NCI-H446 (cell line): ENCODE results near the gene CD2AP.
"Not testable (repeated sequence)": the region's sequence is repeated elsewhere in the genome, so short reads cannot be mapped to it uniquely, and the experiment has no call there.

Source experiments
- DNase-seq, 2 experiments: peaks; one replicate each; lab custom pipeline; 2025; lab: John Stamatoyannopoulos, UW

The CD2AP gene

GRCh38 chr6:47566602-47567001 is 89.0 kb downstream of the CD2AP start:
- DNase-seq = not testable (repeated sequence)

DNA sequence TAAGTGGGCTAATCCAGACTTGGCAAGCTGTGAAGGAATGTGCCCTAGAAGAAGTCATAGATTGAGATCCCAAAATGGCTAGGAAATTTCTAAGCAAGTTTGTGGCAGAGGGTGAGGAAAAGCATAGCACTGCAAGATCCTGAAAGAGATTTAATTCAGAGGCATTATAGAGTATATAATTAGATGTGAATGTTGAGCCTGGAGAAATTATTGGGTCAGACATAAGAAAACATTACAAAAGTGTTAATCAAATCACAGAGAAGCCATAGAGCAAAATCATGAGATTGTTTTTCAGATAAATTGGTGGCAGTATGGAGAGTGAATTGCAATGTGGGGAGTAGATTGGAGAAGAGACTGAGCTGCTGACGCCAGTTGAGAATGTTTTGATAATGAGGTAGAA is 90.0 kb downstream of the CD2AP start:
- no peak for DNase-seq

DNA sequence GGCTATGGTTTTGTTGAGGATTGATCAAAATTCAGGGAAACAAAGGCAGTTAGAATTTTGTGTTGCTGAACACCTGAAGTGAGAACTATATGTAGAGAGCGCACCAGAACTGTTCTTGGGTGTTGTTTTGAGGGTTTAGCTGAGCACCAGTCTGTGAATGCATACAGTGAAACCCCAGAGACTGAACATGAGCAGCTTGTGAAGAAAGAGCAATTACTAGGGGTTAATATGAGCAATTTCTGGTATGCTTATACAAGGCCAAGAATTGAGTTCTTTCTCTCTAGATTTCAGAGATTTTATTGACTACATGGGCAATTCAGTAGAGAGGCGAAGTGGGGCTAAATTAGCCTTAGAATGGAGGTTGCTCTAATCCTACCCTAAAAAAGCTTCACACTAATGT is 93.9 kb downstream of the CD2AP start:
- no peak for DNase-seq

- DNase-seq = no peak
Measured at GRCh38 chr6:47573109-47573508, 95.5 kb downstream of the CD2AP start.

- no peak for DNase-seq
Measured at GRCh38 chr6:47574789-47575188, 97.2 kb downstream of the CD2AP start.

- DNase-seq = no peak
Measured at GRCh38 chr6:47579040-47579439, 101.5 kb downstream of the CD2AP start.

DNA sequence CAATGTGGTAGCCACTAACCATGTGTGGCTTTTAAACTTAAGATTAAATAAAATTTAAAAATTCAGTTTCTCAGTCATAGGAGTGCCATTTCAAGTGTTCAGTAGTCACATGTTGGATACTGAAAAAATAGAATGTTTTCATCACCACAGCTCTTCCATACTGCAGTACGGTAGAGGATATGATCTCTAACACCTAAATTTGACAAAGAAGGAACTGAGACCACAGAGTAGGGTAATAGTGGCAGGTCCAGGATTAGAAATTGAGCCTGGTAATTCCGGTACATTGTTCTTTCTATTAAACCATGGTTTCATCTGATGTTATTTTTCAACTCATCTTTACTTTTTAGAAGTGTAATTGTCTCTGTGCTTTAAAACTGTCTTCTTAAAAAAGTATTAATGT is 104.0 kb downstream of the CD2AP start:
- no peak for DNase-seq

DNA sequence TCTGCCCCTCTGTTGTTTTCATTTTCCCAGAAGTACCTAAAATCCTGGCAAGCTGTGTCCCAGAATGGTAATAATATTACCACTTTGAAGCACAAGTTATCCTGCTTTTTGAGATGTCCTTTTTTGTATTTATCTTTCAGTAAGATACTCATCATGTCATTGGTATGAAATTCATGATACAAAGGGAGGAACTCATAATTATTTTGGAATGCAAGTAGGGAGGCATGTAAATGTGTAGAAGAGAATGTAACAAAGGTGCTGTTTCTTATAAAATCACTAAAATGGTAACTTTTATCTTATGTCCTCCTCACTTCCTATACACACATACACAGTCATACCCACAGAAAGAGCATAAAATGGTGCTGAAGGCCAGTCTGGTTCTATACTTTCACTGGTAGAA is 109.9 kb downstream of the CD2AP start:
- no peak for DNase-seq

- no peak for DNase-seq
Measured at GRCh38 chr6:47592131-47592840, 114.7 kb downstream of the CD2AP start.

GRCh38 chr6:47593979-47594378 is 116.4 kb downstream of the CD2AP start:
- DNase-seq = no peak

- DNase-seq = no peak
Measured at GRCh38 chr6:47595785-47596184, 118.2 kb downstream of the CD2AP start.

GRCh38 chr6:47598367-47598766 is 120.8 kb downstream of the CD2AP start:
- no peak for DNase-seq

- DNase-seq = no peak
Measured at GRCh38 chr6:47599512-47599911, 121.9 kb downstream of the CD2AP start.

GRCh38 chr6:47603227-47603626 is 125.6 kb downstream of the CD2AP start:
- DNase-seq = no peak

DNA sequence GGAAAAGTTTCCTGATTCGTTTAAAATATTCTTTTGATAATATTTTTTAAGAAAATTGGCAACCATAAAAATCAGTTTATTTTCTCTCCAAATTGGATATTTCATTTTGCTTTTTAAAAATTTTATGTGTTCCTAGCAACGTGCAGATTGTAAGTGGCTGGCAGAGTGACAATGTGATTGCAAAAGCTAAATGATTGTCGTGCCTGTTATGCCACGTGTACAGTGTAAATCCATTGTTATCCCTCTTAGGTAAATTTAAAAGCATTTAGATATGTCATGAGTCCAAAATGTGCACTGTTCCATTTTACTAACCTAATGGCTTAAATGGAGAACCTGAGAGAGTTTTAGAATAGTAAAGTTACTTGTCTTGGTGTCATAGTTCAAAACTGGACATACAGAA is 126.4 kb downstream of the CD2AP start:
- DNase-seq = no peak

GRCh38 chr6:47621838-47622449 is 144.4 kb downstream of the CD2AP start:
- DNase-seq = no peak

- no peak for DNase-seq
Measured at GRCh38 chr6:47626782-47627181, 149.2 kb downstream of the CD2AP start.

- DNase-seq = no peak
Measured at GRCh38 chr6:47628448-47629272, 151.1 kb downstream of the CD2AP start.

DNA sequence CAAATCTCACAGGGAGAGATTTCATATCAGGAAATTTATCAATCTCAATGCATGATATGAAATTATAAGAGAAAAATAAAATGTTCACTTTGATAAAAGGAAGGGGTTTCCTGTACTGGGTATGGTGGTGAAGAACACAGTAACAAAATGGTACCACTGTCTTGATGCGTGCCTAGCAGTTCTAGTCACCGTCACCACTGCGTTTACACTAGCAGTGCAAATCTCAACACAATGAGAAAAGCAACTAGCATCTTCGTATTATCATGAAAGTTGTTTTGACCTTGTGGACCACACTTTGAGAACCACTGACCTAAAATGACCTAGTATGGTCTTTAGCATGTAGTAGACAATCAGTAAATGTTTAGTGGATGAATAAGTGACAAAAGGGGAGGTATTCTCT is 152.4 kb downstream of the CD2AP start:
- DNase-seq = no peak

- DNase-seq = no peak
Measured at GRCh38 chr6:47630587-47630986, 153.0 kb downstream of the CD2AP start.

- DNase-seq = peak; percentile 54 to 81
Measured at GRCh38 chr6:47631269-47631772, 153.7 kb downstream of the CD2AP start.

GRCh38 chr6:47631797-47632196 is 154.2 kb downstream of the CD2AP start:
- no peak for DNase-seq

DNA sequence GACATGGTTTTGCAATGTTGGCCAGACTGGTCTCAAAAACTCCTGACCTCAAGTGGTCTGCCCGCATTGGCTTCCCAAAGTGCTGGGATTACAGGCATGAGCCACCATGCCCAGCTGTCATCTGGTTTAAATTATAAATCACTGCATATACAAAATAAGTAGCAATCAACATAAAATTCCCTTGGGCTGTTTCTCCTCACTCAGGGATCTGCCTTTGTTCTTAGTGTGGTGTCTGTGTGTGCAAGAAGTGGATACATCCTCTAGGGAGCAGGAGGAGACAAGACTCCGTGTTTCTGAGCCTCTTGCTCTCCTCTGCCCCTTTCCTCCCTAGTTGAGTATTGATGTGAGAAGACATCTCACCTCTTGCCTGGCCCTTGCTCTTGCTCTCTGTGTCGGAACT is 155.6 kb downstream of the CD2AP start:
- DNase-seq = peak in 1 of 2 experiments; percentile 49
